Neural crest cell (in vitro differentiated cells): ENCODE measurements around the gene ASB15. TPM values are rescaled to one million over a fixed set of nuclear protein-coding genes. Genes with fewer than 3 reads are reported as not detected.

Source experiments
- DNase-seq: peaks from one replicate; pipeline ENCODE4 v3.0.0; 2021; ENCODE audit warnings: low read depth, mixed read lengths, low spot score
- H3K27ac Mint-ChIP-seq: one replicate; pipeline ENCODE4 v1.8.0; 2021; ENCODE audit warnings: mild to moderate bottlenecking, mixed read lengths; ENCODE audit not compliant: unreplicated experiment
- H3K27me3 Mint-ChIP-seq: 2 replicates; pipeline ENCODE4 v1.8.0; 2021; ENCODE audit warnings: low read depth, mild to moderate bottlenecking, mixed read lengths
- H3K36me3 Mint-ChIP-seq: 2 replicates; pipeline ENCODE4 v1.8.0; 2021; ENCODE audit warnings: low read depth, mild to moderate bottlenecking, mixed read lengths
- H3K4me1 Mint-ChIP-seq: 2 replicates; pipeline ENCODE4 v1.8.0; 2021; ENCODE audit warnings: mixed read lengths
- H3K4me3 Mint-ChIP-seq: one replicate; pipeline ENCODE4 v1.8.0; 2021; ENCODE audit warnings: mild to moderate bottlenecking, mixed read lengths
- H3K9me3 Mint-ChIP-seq: 2 replicates; pipeline ENCODE4 v1.8.0; 2021; ENCODE audit warnings: mixed read lengths
- total RNA-seq: library from RNA; stranded (reverse); gene quantifications from 2 replicates; pipeline ENCODE4 v1.2.1, GENCODE V29; 2021
- TF ChIP-seq, protein P1 (sequence below): fragments of 200-600 bp; sonication (generic); conservative IDR thresholded peaks from 2 replicates; pipeline ENCODE4 v1.5.0; 2021; ENCODE audit warnings: antibody characterized with exemption, mild to moderate bottlenecking

Gene ASB15
- total RNA-seq, 1 donor from 2014 or later: not detected

GRCh38 chr7:123641901-123642300 is 40.3 kb downstream of the ASB15 start:
- Mint-ChIP-seq H3K36me3 (no peaks in the 10 kb centered on the region), H3K27ac (no peak overlapping the region), H3K9me3 (peaks cover 11% of the 10 kb centered on the region), H3K4me3 (no peak overlapping the region), H3K4me1 (peaks cover 48% of the 10 kb centered on the region), H3K27me3 (peaks cover 6% of the 10 kb centered on the region)
- TF ChIP-seq, protein P1, sequence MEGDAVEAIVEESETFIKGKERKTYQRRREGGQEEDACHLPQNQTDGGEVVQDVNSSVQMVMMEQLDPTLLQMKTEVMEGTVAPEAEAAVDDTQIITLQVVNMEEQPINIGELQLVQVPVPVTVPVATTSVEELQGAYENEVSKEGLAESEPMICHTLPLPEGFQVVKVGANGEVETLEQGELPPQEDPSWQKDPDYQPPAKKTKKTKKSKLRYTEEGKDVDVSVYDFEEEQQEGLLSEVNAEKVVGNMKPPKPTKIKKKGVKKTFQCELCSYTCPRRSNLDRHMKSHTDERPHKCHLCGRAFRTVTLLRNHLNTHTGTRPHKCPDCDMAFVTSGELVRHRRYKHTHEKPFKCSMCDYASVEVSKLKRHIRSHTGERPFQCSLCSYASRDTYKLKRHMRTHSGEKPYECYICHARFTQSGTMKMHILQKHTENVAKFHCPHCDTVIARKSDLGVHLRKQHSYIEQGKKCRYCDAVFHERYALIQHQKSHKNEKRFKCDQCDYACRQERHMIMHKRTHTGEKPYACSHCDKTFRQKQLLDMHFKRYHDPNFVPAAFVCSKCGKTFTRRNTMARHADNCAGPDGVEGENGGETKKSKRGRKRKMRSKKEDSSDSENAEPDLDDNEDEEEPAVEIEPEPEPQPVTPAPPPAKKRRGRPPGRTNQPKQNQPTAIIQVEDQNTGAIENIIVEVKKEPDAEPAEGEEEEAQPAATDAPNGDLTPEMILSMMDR: no peak
- no peak for DNase-seq

GRCh38 chr7:123643495-123644441 is 42.1 kb downstream of the ASB15 start:
- Mint-ChIP-seq H3K4me1 (peaks cover 32% of the 10 kb centered on the region), H3K27me3 (peaks cover 5% of the 10 kb centered on the region), H3K9me3 (peaks cover 12% of the 10 kb centered on the region), H3K36me3 (no peaks in the 10 kb centered on the region), H3K4me3 (peak overlapping the region; percentile 48), H3K27ac (peak overlapping the region; percentile 39)
- DNase-seq: no peak
- TF ChIP-seq, protein P1: no peak

DNA sequence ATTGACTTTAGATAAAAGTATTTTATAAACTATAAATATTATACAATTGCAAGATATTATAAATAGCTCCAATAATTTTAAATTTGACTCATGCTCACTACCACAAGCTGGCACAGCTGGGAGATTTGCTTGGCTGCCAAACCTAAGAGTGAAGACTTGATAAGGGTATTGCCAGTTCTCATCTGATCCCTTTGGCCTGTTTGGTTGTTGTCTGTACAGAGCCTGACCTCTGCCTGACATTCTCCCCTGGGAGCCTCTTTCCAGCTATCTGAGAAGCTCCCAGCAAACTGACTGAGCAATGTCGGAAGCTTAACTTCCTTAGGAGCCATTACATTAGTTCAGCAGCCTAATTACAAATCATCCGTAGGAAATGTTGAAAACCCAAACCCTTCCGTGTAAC is 43.9 kb downstream of the ASB15 start:
- Mint-ChIP-seq H3K36me3 (no peaks in the 10 kb centered on the region), H3K9me3 (peaks cover 12% of the 10 kb centered on the region), H3K4me3 (no peak overlapping the region), H3K4me1 (peaks cover 32% of the 10 kb centered on the region), H3K27ac (no peak overlapping the region), H3K27me3 (peaks cover 5% of the 10 kb centered on the region)
- TF ChIP-seq, protein P1: no peak
- DNase-seq: no peak

- H3K9me3 Mint-ChIP-seq: peaks cover 10% of the 10 kb centered on the region
- H3K27ac Mint-ChIP-seq: no peak overlapping the region
- H3K4me1 Mint-ChIP-seq: peaks cover 32% of the 10 kb centered on the region
- H3K36me3 Mint-ChIP-seq: no peaks in the 10 kb centered on the region
- no peak for DNase-seq
- H3K27me3 Mint-ChIP-seq: peaks cover 5% of the 10 kb centered on the region
- TF ChIP-seq, protein P1: no peak
- H3K4me3 Mint-ChIP-seq: no peak overlapping the region
Observed at GRCh38 chr7:123647106-123647730, 45.6 kb downstream of the ASB15 start.

- Mint-ChIP-seq H3K27ac (no peak overlapping the region), H3K4me3 (no peak overlapping the region), H3K36me3 (no peaks in the 10 kb centered on the region), H3K27me3 (peaks cover 5% of the 10 kb centered on the region), H3K9me3 (peaks cover 4% of the 10 kb centered on the region), H3K4me1 (peaks cover 11% of the 10 kb centered on the region)
- TF ChIP-seq, protein P1: no peak
- DNase-seq: no peak
Observed at GRCh38 chr7:123649964-123650363, 48.3 kb downstream of the ASB15 start.
